HG03103 (cell line): ENCODE data around the gene RANGAP1.
"Not testable (repeated sequence)": the region's sequence is repeated elsewhere in the genome, so short reads cannot be mapped to it uniquely, and the experiment has no call there.

ENCODE experiments used
- ATAC-seq: cut with Tn5 transposase; IDR thresholded peaks from one replicate; pipeline ENCODE4 v1.9.1; 2021; ENCODE audit warnings: low read depth; ENCODE audit not compliant: unreplicated experiment

Gene RANGAP1

GRCh38 chr22:41261541-41262249 lies 24.3 kb downstream of the RANGAP1 start:
- no peak for ATAC-seq

- no peak for ATAC-seq
These were observed 25.1 kb downstream of the RANGAP1 start for GRCh38 chr22:41260871-41261270.

GRCh38 chr22:41259756-41260155 lies 26.2 kb downstream of the RANGAP1 start:
- ATAC-seq = not testable (repeated sequence)

GRCh38 chr22:41257696-41258095 lies 28.3 kb downstream of the RANGAP1 start:
- ATAC-seq = no peak

GRCh38 chr22:41256254-41257253 lies 29.4 kb downstream of the RANGAP1 start:
- no peak for ATAC-seq

- no peak for ATAC-seq
These were observed 31.8 kb downstream of the RANGAP1 start for GRCh38 chr22:41254230-41254629.

GRCh38 chr22:41252365-41252764 lies 33.6 kb downstream of the RANGAP1 start:
- ATAC-seq = no peak

- ATAC-seq = no peak
These were observed 35.9 kb downstream of the RANGAP1 start for GRCh38 chr22:41250127-41250526.

GRCh38 chr22:41249442-41249841 lies 36.5 kb downstream of the RANGAP1 start:
- ATAC-seq = no peak

GRCh38 chr22:41248758-41249157 lies 37.2 kb downstream of the RANGAP1 start:
- ATAC-seq = no peak

- no peak for ATAC-seq
These were observed 37.7 kb downstream of the RANGAP1 start for GRCh38 chr22:41248314-41248713.

- ATAC-seq = no peak
These were observed 38.3 kb downstream of the RANGAP1 start for GRCh38 chr22:41247703-41248102.

GRCh38 chr22:41245917-41246499 lies 40.0 kb downstream of the RANGAP1 start:
- no peak for ATAC-seq

- no peak for ATAC-seq
These were observed 42.6 kb downstream of the RANGAP1 start for GRCh38 chr22:41243361-41243760.

- no peak for ATAC-seq
These were observed 43.4 kb downstream of the RANGAP1 start for GRCh38 chr22:41242396-41243117.

- ATAC-seq = no peak
These were observed 44.8 kb downstream of the RANGAP1 start for GRCh38 chr22:41241133-41241676.

- no peak for ATAC-seq
These were observed 45.4 kb downstream of the RANGAP1 start, which contains the start of gene CHADL for GRCh38 chr22:41240377-41241132. TSS of gene CHADL (minus strand) at chr22:41240931. CDS start at chr22:41240881, 50 bp downstream.

- ATAC-seq = no peak
These were observed 46.4 kb downstream of the RANGAP1 start for GRCh38 chr22:41239443-41240128.
